Measurements from ENCODE around the gene FBXW7. TPM values are rescaled to one million over a fixed set of nuclear protein-coding genes. Genes with fewer than 3 reads are reported as not detected.

Gene FBXW7
- total RNA-seq, 4 donors from 2014 or later: 11.6 to 125 (median 49.5) TPM

DNA sequence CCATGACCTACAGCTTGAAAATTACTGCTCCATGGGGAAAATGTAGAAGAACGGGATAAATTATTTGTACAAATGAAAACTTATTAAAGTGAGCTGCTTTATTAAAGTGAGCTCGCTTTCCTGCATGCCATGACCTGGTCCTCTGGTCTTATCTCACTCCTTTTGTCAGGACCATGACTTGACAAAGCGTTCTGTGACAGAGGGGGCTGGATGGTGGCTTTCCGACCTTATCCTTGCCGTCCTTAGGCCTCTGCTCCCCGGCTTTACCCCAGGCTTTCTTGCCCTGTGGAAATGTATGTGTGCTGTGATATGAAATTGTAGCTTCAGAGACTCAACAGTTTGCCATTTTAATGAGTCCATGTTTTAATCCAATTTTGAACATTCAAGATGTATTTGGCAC is 44.0 kb upstream of the FBXW7 start:
- DNase-seq: no peak
- Histone ChIP-seq H3K27ac (no peak overlapping the region), H3K27me3 (no peaks in the 10 kb centered on the region), H3K4me3 (no peak overlapping the region), H3K4me1 (no peaks in the 10 kb centered on the region), H3K9me3 (no peaks in the 10 kb centered on the region), H3K36me3 (no peaks in the 10 kb centered on the region)
- TF ChIP-seq POLR2A (IDR thresholded peaks at IDR 0.05) (no peak), EP300 (IDR thresholded peaks at IDR 0.05; ENCODE audit: low read depth) (no peak), POLR2AphosphoS5 (IDR thresholded peaks at IDR 0.05) (no peak)
- TF ChIP-seq, protein P1, sequence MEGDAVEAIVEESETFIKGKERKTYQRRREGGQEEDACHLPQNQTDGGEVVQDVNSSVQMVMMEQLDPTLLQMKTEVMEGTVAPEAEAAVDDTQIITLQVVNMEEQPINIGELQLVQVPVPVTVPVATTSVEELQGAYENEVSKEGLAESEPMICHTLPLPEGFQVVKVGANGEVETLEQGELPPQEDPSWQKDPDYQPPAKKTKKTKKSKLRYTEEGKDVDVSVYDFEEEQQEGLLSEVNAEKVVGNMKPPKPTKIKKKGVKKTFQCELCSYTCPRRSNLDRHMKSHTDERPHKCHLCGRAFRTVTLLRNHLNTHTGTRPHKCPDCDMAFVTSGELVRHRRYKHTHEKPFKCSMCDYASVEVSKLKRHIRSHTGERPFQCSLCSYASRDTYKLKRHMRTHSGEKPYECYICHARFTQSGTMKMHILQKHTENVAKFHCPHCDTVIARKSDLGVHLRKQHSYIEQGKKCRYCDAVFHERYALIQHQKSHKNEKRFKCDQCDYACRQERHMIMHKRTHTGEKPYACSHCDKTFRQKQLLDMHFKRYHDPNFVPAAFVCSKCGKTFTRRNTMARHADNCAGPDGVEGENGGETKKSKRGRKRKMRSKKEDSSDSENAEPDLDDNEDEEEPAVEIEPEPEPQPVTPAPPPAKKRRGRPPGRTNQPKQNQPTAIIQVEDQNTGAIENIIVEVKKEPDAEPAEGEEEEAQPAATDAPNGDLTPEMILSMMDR (IDR thresholded peaks at IDR 0.05): no peak
- intact Hi-C loops (cut with DNase I; ENCODE audit: low total_unique reads) (no loop called here), in situ Hi-C loops (cut with MboI; ENCODE audit: low pct_ligation_motif_present in 1 of 4, low pct_unique_long_range_greater_than_20kb in 1 of 4, low sequenced_read_pairs in 3 of 4) (no loop called here)
- WGBS, 2 donors (ENCODE audit: low coverage in 1 of 2): 90 to 95% methylated on average over 6 of the region's 6 CpGs

DNA sequence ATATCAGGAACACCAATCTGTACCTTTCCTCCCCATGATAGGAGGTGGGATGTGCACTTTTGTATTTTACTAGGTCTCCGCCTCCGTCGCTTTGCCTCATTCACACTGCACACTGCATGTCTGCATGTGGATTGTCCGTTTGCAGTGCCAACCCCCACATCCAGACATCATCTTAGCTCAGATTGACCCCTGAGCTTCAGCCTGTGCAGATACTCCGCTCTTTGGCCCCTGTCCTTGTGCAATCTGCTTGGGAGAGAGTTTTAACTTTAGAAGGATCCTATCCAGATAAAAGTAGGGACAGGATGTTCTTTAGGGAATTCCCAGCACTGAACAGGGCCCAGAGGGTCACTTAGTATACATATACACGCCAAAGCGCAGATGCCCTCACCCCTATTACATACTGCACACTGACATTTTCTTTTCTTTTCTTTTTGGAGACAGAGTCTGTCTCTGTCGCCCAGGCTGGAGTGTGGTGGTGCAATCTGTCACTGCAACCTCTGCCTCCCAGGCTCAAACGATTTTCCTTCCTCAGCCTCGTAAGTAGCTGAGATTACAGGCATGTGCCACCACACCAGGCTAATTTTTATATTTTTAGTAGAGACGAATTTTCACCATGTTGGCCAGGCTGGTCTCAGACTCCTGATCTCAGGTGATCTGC is 43.3 kb upstream of the FBXW7 start:
- no peak for DNase-seq
- in situ Hi-C loops (cut with MboI; ENCODE audit: low pct_ligation_motif_present in 1 of 4, low pct_unique_long_range_greater_than_20kb in 1 of 4, low sequenced_read_pairs in 3 of 4): no loop called here
- Histone ChIP-seq H3K36me3 (no peaks in the 10 kb centered on the region), H3K4me3 (no peak overlapping the region), H3K27me3 (no peaks in the 10 kb centered on the region), H3K9me3 (no peaks in the 10 kb centered on the region), H3K4me1 (no peaks in the 10 kb centered on the region), H3K27ac (no peak overlapping the region)
- WGBS, 2 donors (ENCODE audit: low coverage in 1 of 2): 75 to 90% methylated on average over 11 of the region's 11 CpGs
- TF ChIP-seq POLR2A (IDR thresholded peaks at IDR 0.05): no peak
- TF ChIP-seq EP300 (IDR thresholded peaks at IDR 0.05; ENCODE audit: low read depth): no peak
- TF ChIP-seq POLR2AphosphoS5 (IDR thresholded peaks at IDR 0.05): no peak
- TF ChIP-seq, protein P1 (IDR thresholded peaks at IDR 0.05): no peak
- intact Hi-C loops (cut with DNase I; ENCODE audit: low total_unique reads): no loop called here

DNA sequence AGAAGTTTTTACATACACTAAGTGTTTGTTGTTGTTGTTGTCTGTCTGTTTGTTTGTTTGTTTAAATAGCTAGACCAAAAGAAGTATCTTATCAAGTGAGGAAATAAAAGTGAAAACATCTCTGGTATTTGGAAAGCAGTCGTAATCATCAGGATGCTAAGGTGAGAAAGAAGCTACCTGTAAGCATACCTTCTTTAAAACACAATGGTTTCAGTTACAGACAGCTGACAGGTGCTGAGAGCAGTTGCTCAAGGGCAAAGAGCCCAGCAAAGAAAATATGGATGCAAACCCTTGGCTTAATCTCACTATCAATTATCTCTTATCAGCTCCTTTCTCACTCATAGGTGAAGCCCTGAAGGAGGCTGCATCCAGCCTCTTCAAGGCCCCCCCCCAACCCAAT is 42.8 kb upstream of the FBXW7 start:
- H3K36me3 ChIP-seq: no peaks in the 10 kb centered on the region
- DNase-seq: no peak
- H3K4me3 ChIP-seq: no peak overlapping the region
- no peaks in the 10 kb centered on the region for H3K4me1 ChIP-seq
- no peak overlapping the region for H3K27ac ChIP-seq
- 55% methylated on average over 1 of the region's 1 CpG; no CpG with 5 or more reads in 1 of the 2 donors for WGBS, 2 donors (ENCODE audit: low coverage in 1 of 2)
- in situ Hi-C loops (cut with MboI; ENCODE audit: low pct_ligation_motif_present in 1 of 4, low pct_unique_long_range_greater_than_20kb in 1 of 4, low sequenced_read_pairs in 3 of 4) (no loop called here), intact Hi-C loops (cut with DNase I; ENCODE audit: low total_unique reads) (no loop called here)
- no peaks in the 10 kb centered on the region for H3K9me3 ChIP-seq
- no peaks in the 10 kb centered on the region for H3K27me3 ChIP-seq
- no peak for TF ChIP-seq EP300 (IDR thresholded peaks at IDR 0.05; ENCODE audit: low read depth)
- TF ChIP-seq POLR2A (IDR thresholded peaks at IDR 0.05): no peak
- TF ChIP-seq, protein P1 (IDR thresholded peaks at IDR 0.05): no peak
- TF ChIP-seq POLR2AphosphoS5 (IDR thresholded peaks at IDR 0.05): no peak

DNA sequence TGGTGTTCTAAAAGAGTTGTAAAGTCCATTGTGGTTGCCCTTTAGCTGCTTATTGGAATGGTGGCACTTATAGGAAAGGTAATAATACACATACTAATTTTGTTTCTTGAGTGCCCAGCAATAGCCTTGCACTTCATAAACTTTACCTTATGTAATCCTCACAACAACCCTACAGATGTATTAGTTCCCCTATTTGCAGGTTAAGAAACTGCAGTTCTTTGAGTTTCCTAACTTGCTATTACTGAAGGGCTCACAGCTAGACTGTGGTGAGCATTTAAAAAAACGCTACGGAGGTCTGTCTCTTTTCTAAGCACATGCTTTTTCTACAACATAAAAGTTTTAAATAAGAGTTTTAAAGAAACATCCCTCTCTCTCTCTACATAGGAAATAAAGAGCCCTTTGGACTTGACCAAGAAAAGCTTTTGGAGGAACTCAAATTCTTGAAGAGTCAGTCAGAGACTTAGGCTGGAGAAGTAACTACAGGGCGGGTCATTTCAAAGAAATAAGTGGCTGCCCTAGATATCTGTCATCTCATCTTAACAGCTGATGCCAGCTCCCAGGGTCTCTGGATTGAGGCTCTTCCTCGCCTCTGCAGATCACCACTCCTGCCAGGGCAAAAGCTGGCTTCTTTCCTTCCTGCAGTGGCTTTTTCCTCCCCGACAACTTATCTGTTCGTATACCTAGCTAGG is 42.0 kb upstream of the FBXW7 start:
- Histone ChIP-seq H3K9me3 (no peaks in the 10 kb centered on the region), H3K27ac (no peak overlapping the region), H3K36me3 (no peaks in the 10 kb centered on the region), H3K27me3 (no peaks in the 10 kb centered on the region), H3K4me1 (peaks cover 0 to 5% (median 0%) of the 10 kb centered on the region in 4 donors), H3K4me3 (no peak overlapping the region)
- intact Hi-C loops (cut with DNase I; ENCODE audit: low total_unique reads) (no loop called here), in situ Hi-C loops (cut with MboI; ENCODE audit: low pct_ligation_motif_present in 1 of 4, low pct_unique_long_range_greater_than_20kb in 1 of 4, low sequenced_read_pairs in 3 of 4) (no loop called here)
- no peak for DNase-seq
- TF ChIP-seq, protein P1 (IDR thresholded peaks at IDR 0.05): no peak
- TF ChIP-seq POLR2AphosphoS5 (IDR thresholded peaks at IDR 0.05): no peak
- TF ChIP-seq POLR2A (IDR thresholded peaks at IDR 0.05): no peak
- TF ChIP-seq EP300 (IDR thresholded peaks at IDR 0.05; ENCODE audit: low read depth): no peak
- 60 to 78% methylated on average over 6 of the region's 6 CpGs for WGBS, 2 donors (ENCODE audit: low coverage in 1 of 2)

Data from transverse colon (tissue), 4 donors.